T-helper 22 cell (primary cell): Measurements from ENCODE around the gene MAP4K2.

Experiments used
- DNase-seq: peaks from one replicate; pipeline ENCODE4 v3.0.0-alpha.2; 2020; ENCODE audit warnings: low read depth

Gene MAP4K2

GRCh38 chr11:64791781-64792291, 11.2 kb downstream of the MAP4K2 start:
- no peak for DNase-seq

DNA sequence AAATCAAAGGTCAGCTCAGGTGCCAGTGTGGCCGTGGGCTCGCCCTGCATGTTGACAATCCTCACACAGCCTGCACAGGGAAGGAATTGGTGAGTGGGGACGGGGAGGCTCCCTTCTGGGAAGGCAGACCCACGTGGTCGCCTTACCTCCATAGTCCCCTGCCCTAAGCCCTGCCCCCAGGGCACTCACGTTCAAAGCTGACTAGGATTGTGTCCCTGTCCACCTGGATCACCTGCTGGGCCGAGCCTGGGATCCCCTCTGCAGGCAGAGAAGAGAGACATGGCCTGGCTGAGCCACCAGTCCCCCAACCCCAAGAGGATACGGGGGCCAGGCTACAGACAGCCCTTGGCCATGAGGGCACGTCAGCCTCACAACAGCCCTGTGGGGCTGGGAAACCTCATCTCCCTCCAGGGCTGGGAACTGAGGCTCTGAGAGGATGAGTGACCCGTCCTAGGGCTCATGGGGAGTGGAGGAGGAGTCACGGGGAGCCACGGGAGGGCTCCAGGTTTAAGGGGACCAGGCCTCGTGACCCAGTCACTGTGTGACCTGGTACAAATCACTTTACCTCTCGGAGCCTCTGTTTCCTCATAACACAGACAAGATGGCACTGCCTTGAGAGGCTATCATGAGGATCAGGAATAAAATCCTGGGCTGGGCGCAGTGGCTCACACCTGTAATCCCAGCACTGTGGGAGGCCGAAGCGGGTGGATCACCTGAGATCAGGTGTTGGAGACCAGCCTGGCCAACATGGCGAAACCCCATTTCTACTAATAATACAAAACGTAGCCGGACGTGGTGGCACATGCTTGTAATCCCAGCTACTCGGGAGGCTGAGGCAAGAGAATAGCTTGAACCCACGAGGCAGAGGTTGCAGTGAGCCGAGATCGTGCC, 12.6 kb downstream of the MAP4K2 start:
- DNase-seq = no peak

- DNase-seq = no peak
These were observed 13.4 kb downstream of the MAP4K2 start for GRCh38 chr11:64789331-64790204.

DNA sequence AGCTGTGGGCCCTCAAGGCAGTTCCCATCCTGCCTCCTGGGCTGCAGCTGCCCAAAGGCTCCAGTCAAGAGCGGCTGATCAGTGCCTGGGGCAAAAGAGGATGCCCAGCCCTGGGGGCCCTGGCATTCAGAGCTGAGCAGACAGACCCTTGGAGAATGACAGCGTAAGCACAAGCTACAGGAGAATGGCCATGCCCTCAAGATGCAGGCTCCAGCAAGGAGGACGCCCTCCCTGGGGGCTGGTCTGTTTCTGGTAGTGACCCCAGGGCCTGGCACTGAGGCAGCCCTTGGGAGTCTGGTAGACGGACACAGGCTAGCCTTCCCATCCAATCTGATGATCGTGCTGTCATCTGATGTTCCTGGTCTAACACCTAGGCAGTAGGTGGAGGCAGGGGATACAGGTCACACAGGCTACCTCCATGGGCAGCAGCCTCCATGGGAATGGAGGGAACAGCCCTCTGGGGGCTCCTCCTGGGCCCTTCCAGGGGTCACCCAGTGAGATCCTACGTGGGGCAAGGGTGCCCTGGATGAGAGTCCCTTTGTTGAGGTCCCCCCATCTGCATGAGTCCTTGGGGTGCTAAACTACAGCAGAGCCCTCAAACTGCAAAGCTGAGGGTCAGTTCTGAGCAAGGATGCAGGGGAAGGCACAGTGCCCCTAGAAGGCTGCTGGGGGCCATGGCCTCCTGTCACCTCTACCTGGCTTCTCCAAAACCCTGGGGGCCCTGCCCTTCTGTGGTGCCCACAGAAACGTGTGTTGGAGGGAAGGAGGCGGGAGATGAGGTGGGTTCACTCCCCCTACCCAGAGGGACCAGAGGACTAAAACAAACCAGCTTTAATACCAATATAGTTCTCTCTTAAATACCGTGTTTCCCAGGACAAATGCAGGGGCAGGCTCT, 14.4 kb downstream of the MAP4K2 start:
- DNase-seq = no peak

DNA sequence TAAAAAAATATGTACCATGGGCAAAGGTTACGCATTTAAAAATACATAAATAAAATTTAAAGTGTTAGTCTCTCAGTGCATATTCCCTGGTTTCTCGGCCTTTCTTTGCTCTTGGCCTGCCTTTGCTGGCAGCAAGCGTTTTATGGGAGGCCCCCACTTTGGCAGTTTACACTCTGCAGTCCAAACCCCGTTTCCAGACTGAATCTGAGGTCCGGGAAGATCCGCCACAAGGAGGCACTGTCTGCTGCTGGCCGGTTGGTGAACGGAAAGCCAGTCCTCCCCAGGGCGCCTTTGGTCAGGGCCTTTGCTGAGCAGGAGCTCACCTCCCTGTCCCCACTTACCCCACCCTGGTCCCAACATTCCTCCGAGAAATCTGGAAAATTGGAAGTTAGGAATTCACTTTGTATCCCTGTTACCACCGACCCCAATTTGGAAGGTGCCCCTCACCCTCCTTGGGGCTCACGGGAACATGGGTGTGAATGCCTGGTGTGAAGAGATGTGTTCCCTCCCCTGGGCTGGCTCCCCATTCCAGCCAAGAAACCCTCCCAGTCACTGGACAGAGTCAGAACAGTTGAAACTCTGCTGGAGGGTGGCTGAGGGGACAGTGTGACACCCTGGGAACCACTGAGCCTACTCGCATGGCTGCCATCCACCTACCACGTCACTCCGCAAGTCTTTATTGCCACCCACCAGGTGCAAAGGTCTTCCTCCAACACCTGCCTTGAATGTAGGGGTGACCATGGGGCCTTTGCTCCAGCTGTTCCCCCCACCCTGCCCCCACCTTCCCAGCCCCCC, 15.3 kb downstream of the MAP4K2 start:
- no peak for DNase-seq

- no peak for DNase-seq
These were observed 16.7 kb downstream of the MAP4K2 start for GRCh38 chr11:64786308-64786707.

- DNase-seq = no peak
These were observed 18.0 kb downstream of the MAP4K2 start for GRCh38 chr11:64784813-64785581.

DNA sequence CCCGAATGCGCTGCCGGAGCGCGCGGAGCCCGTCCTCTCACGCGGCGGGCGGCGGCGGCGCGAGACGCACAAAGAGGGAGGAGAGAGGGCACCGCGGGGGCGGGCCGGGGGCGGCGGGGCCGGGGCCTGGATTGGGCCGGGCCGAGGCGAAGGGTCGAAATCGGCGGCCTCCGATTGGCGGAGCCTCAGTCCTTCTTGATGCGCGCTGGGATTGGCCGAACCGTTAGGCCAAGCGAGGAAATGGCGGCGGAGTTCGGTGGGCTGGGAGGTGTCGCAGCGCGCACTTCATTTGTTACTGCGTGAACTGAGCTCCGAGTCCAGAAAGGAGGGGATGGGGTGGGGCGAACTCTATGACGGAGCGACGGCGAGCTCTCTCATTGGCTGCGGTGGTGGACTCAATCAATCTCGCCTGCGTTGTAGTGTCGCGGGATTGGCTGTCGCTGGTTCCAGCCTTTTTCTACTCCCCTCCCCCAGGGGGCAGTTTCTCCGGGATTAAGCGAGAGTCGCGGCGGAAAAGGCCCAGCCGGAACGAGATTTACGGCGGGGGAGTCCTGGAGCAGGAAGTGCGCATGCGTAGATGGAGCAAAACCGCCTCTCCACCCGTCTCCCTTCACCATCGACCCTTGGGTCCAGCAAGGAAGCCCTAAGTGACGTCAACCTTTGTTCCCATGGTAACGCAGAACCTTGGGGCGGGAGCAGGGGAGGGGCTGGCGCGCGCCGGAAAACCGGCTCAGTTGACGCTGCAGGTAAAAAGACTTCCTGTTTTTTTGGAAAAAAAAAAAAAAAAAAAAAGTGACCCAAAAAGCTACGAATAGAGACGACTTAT, 24.3 kb downstream of the MAP4K2 start, which contains the start of gene SF1:
SF1 (minus strand) TSS at position 70 of the 826 bp plus-strand sequence. CDS start 150 bp downstream, outside the sequence.
- peak; percentile 100 for DNase-seq

- no peak for DNase-seq
These were observed 24.9 kb downstream of the MAP4K2 start for GRCh38 chr11:64778223-64778472.

GRCh38 chr11:64777449-64778222, 25.4 kb downstream of the MAP4K2 start:
- DNase-seq = peak; percentile 68

DNA sequence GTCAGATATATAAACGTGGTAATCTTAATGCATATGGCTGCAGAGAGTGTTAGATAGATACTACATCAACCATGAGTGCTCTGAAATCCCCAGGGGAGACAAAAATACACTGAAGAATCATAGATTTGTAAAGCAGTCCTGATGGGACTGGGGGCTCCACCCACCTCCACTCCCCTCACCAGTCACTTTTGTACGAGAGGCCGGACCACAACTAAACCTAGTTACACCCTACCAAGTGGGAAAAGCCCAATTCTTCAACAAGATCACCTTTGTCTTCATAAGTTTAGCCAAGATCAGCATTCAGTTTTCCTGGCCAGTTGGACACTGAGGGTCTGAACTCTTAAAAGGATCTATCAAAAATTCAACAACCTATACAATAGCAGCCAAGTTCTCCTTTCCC, 26.1 kb downstream of the MAP4K2 start:
- no peak for DNase-seq

DNA sequence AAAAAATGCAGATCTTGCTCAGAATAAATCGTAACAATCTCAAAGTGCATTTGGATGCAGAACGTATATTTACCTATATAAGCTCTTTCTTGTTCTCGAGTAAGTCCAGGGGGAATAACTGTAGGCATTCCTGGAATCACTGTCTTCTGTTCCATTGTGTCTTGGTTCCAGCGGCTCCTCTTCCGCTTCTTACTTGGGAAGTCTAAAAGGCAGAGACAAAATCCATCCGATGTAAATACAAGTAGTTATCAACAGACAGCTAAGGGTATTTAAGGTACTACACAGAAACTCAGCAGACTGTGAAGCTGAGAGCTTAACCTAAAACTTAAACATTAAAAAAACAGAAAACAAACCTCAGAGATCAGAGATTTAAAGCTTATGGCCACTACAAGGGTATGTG, 26.6 kb downstream of the MAP4K2 start:
- no peak for DNase-seq

DNA sequence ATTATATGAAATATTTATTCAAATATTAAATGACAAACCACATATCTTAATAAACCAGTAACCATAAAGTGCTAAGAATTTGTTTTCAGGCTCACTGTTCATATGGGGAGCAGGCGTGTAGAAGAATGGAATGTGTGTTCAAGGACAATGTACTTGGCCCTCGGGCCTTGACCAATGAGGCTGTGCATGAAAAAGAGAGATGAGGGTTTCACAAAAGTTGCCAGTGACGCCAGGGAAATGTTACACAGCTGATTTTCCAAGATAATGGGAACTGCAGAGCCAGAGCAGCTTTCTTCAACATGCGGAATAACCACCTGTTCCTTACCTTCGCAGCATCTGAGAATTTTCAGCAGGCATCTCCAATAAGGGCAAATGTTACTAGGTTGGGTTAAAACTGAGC, 28.9 kb downstream of the MAP4K2 start:
- DNase-seq = no peak

GRCh38 chr11:64772303-64773018, 30.6 kb downstream of the MAP4K2 start:
- no peak for DNase-seq

DNA sequence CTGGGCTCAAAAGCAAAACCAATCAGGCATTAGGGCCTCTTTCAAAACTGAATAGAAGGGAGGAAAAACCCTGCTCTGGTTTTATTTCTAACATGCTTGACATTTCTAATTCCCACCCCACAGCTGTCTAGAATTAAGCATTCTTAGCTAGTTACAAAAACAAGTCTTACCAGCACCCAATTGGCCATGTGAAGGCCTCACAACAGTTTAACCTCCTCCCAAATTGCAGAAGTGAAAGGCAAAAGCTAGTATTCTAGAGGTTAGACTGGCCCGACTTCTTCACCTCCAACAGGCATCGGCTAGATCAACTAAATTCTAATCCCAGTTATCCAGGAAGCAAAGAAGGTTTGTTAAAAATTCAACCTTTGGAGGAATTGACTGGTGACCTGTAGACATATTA, 31.2 kb downstream of the MAP4K2 start:
- DNase-seq = no peak

DNA sequence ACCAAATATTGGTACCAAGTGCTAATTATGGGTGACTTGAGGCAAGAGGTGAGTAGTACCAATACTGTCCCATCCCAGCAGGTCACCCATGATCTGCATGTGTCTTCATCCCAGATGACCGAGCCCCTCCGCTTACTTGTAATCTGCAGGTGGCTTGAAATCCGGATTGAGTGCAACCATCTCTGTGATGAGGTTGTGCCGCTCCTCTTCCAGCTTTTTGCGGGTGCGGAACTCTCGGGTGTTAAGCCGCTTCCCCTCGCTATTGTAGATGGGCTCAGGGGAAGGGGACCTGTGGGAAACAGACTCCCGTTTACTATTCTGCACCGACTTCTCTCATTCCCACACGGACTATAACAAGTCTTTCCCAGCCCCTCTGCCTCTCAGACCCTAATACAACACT, 32.9 kb downstream of the MAP4K2 start:
- no peak for DNase-seq

GRCh38 chr11:64769283-64769682, 33.7 kb downstream of the MAP4K2 start:
- no peak for DNase-seq

DNA sequence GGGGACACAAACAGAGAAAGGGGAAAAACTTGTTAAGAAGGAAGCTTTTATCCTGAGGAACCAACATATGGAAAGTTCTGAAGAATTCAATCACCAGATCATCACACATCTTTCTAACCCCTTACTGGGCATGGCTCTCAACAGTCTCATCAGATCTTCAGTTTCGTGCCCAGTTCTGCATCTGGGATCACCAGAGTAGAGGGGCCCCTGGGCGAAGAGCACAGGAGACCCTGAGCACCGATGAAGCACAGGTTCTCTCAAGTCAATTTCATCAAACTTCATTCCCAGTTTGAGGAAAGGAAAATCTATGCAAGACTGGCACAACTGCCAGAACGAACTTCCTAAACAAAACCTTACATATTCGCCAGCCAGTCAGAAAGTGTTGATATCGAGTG, 34.7 kb downstream of the MAP4K2 start:
- no peak for DNase-seq
